Rectal smooth muscle tissue (tissue), 1 donor: ENCODE measurements around the gene CRYBG1.

ENCODE experiments used
- H3K27ac ChIP-seq: one replicate; pipeline ENCODE4 v1.7.0; 2013; ENCODE audit warnings: low read depth, low read length, inconsistent platforms
- H3K27me3 ChIP-seq: one replicate; pipeline ENCODE4 v1.7.0; 2013; ENCODE audit warnings: low read length; ENCODE audit not compliant: control insufficient read depth, insufficient read depth
- H3K36me3 ChIP-seq: one replicate; pipeline ENCODE4 v1.7.0; 2013; ENCODE audit warnings: low read length; ENCODE audit not compliant: control insufficient read depth, insufficient read depth
- H3K4me1 ChIP-seq: one replicate; pipeline ENCODE4 v1.7.0; 2013; ENCODE audit warnings: low read length; ENCODE audit not compliant: control insufficient read depth, insufficient read depth
- H3K4me3 ChIP-seq: one replicate; pipeline ENCODE4 v1.7.0; 2013; ENCODE audit warnings: low read length
- H3K9ac ChIP-seq: one replicate; pipeline ENCODE4 v1.7.0; 2013; ENCODE audit warnings: low read length

CRYBG1 gene

GRCh38 chr6:106458021-106458986, 97.8 kb downstream of the CRYBG1 start:
- no peaks in the 10 kb centered on the region for H3K4me1 ChIP-seq
- H3K4me3 ChIP-seq, result no peak overlapping the region
- no peak overlapping the region for H3K9ac ChIP-seq
- H3K27me3 ChIP-seq, result no peaks in the 10 kb centered on the region
- H3K36me3 ChIP-seq, result no peaks in the 10 kb centered on the region
- no peak overlapping the region for H3K27ac ChIP-seq

GRCh38 chr6:106460481-106460880, 100.0 kb downstream of the CRYBG1 start:
- Histone ChIP-seq H3K4me3 (no peak overlapping the region), H3K9ac (no peak overlapping the region), H3K27ac (no peak overlapping the region), H3K36me3 (no peaks in the 10 kb centered on the region), H3K27me3 (no peaks in the 10 kb centered on the region), H3K4me1 (no peaks in the 10 kb centered on the region)

- Histone ChIP-seq H3K4me1 (no peaks in the 10 kb centered on the region), H3K36me3 (no peaks in the 10 kb centered on the region), H3K9ac (no peak overlapping the region), H3K27ac (no peak overlapping the region), H3K4me3 (no peak overlapping the region), H3K27me3 (no peaks in the 10 kb centered on the region)
Measured at GRCh38 chr6:106461084-106461483, 100.6 kb downstream of the CRYBG1 start.

- Histone ChIP-seq H3K9ac (no peak overlapping the region), H3K4me3 (no peak overlapping the region), H3K27me3 (no peaks in the 10 kb centered on the region), H3K4me1 (no peaks in the 10 kb centered on the region), H3K27ac (no peak overlapping the region), H3K36me3 (no peaks in the 10 kb centered on the region)
Measured at GRCh38 chr6:106462923-106463557, 102.5 kb downstream of the CRYBG1 start.

GRCh38 chr6:106466211-106466610, 105.7 kb downstream of the CRYBG1 start:
- no peak overlapping the region for H3K27ac ChIP-seq
- H3K4me3 ChIP-seq, result no peak overlapping the region
- H3K36me3 ChIP-seq, result no peaks in the 10 kb centered on the region
- no peaks in the 10 kb centered on the region for H3K27me3 ChIP-seq
- H3K4me1 ChIP-seq, result no peaks in the 10 kb centered on the region
- no peak overlapping the region for H3K9ac ChIP-seq

GRCh38 chr6:106468935-106469334, 108.4 kb downstream of the CRYBG1 start:
- no peak overlapping the region for H3K9ac ChIP-seq

GRCh38 chr6:106469882-106470281, 109.4 kb downstream of the CRYBG1 start:
- Histone ChIP-seq H3K36me3 (no peaks in the 10 kb centered on the region), H3K4me1 (no peaks in the 10 kb centered on the region), H3K27me3 (no peaks in the 10 kb centered on the region), H3K9ac (no peak overlapping the region), H3K27ac (no peak overlapping the region), H3K4me3 (no peak overlapping the region)

More at GRCh38 chr6:106468935-106469334, 108.4 kb downstream of the CRYBG1 start:
- Histone ChIP-seq H3K4me1 (no peaks in the 10 kb centered on the region), H3K27me3 (no peaks in the 10 kb centered on the region), H3K4me3 (no peak overlapping the region), H3K36me3 (no peaks in the 10 kb centered on the region), H3K27ac (no peak overlapping the region)

- H3K27ac ChIP-seq, result no peak overlapping the region
- no peak overlapping the region for H3K4me3 ChIP-seq
- H3K36me3 ChIP-seq, result no peaks in the 10 kb centered on the region
- no peak overlapping the region for H3K9ac ChIP-seq
- no peaks in the 10 kb centered on the region for H3K4me1 ChIP-seq
- H3K27me3 ChIP-seq, result no peaks in the 10 kb centered on the region
Measured at GRCh38 chr6:106470316-106470715, 109.8 kb downstream of the CRYBG1 start.

- H3K27me3 ChIP-seq, result no peaks in the 10 kb centered on the region
- no peak overlapping the region for H3K4me3 ChIP-seq
- H3K9ac ChIP-seq, result no peak overlapping the region
- no peaks in the 10 kb centered on the region for H3K36me3 ChIP-seq
- H3K4me1 ChIP-seq, result no peaks in the 10 kb centered on the region
- no peak overlapping the region for H3K27ac ChIP-seq
Measured at GRCh38 chr6:106470811-106471210, 110.3 kb downstream of the CRYBG1 start.

- Histone ChIP-seq H3K36me3 (no peaks in the 10 kb centered on the region), H3K27me3 (no peaks in the 10 kb centered on the region), H3K4me3 (no peak overlapping the region), H3K27ac (no peak overlapping the region), H3K4me1 (no peaks in the 10 kb centered on the region), H3K9ac (no peak overlapping the region)
Measured at GRCh38 chr6:106473812-106474211, 113.3 kb downstream of the CRYBG1 start.

GRCh38 chr6:106474466-106474865, 113.9 kb downstream of the CRYBG1 start:
- Histone ChIP-seq H3K9ac (no peak overlapping the region), H3K4me3 (no peak overlapping the region), H3K36me3 (no peaks in the 10 kb centered on the region), H3K4me1 (no peaks in the 10 kb centered on the region), H3K27me3 (no peaks in the 10 kb centered on the region), H3K27ac (no peak overlapping the region)

- no peak overlapping the region for H3K27ac ChIP-seq
- no peaks in the 10 kb centered on the region for H3K36me3 ChIP-seq
- H3K4me3 ChIP-seq, result no peak overlapping the region
- H3K9ac ChIP-seq, result no peak overlapping the region
- H3K27me3 ChIP-seq, result no peaks in the 10 kb centered on the region
- no peaks in the 10 kb centered on the region for H3K4me1 ChIP-seq
Measured at GRCh38 chr6:106475284-106475683, 114.8 kb downstream of the CRYBG1 start.
